WTC11 (cell line): ENCODE results near the gene TUBB4B. TPM values are rescaled to one million over a fixed set of nuclear protein-coding genes. Genes with fewer than 3 reads are reported as not detected.

Experiments
- ATAC-seq: fragments of 200-7000 bp; cut with Tn5 transposase; 2 replicates; pipeline ENCODE4 v1.10.0; 2021; ENCODE audit warnings: mild to moderate bottlenecking, moderate library complexity
- CTCF ChIA-PET: fragments of 300-600 bp; sonication (Branson Sonifier 250); formaldehyde crosslinking; loops from one replicate; lab custom pipeline; 2021; ENCODE audit warnings: antibody characterized with exemption; lab: Charles Lee
- POLR2A ChIA-PET: fragments of 350-600 bp; sonication (Branson Sonifier 250); formaldehyde crosslinking; loops from one replicate; lab custom pipeline; 2021; ENCODE audit warnings: antibody characterized with exemption; lab: Charles Lee
- DNase-seq: peaks from one replicate; pipeline ENCODE4 v3.0.0; 2021; ENCODE audit warnings: low spot score
- H3K27ac Mint-ChIP-seq: 2 replicates; pipeline ENCODE4 v1.8.0; 2021; ENCODE audit warnings: mixed read lengths
- H3K27me3 Mint-ChIP-seq: 2 replicates; pipeline ENCODE4 v1.8.0; 2021; ENCODE audit warnings: low read depth, mild to moderate bottlenecking, moderate library complexity, mixed read lengths
- H3K36me3 Mint-ChIP-seq: 2 replicates; pipeline ENCODE4 v1.8.0; 2021; ENCODE audit warnings: mixed read lengths
- H3K4me1 Mint-ChIP-seq: 2 replicates; pipeline ENCODE4 v1.8.0; 2022; ENCODE audit warnings: mixed read lengths
- H3K4me3 Mint-ChIP-seq: 2 replicates; pipeline ENCODE4 v1.8.0; 2021; ENCODE audit warnings: mild to moderate bottlenecking, moderate library complexity, mixed read lengths
- H3K9me3 Mint-ChIP-seq: 2 replicates; pipeline ENCODE4 v1.8.0; 2021; ENCODE audit warnings: mixed read lengths
- CREM ChIP-seq: sonication (generic); formaldehyde crosslinking; IDR thresholded peaks from 2 replicates; pipeline ENCODE4 v1.8.1; 2022; ENCODE audit warnings: mild to moderate bottlenecking, missing genetic modification reagents, moderate library complexity
- NR1H2 ChIP-seq: sonication (generic); formaldehyde crosslinking; IDR thresholded peaks from 2 replicates; pipeline ENCODE4 v1.9.0; 2021; ENCODE audit warnings: mild to moderate bottlenecking, moderate library complexity, missing genetic modification reagents
- SMAD4 ChIP-seq: sonication (generic); formaldehyde crosslinking; IDR thresholded peaks from 2 replicates; pipeline ENCODE4 v1.8.0; 2022; ENCODE audit warnings: mild to moderate bottlenecking, missing genetic modification reagents
- ZNF121 ChIP-seq: sonication (generic); formaldehyde crosslinking; IDR thresholded peaks from 2 replicates; pipeline ENCODE4 v1.8.0; 2023; ENCODE audit warnings: missing genetic modification reagents
- total RNA-seq: library from RNA; stranded (reverse); gene quantifications from 3 replicates; pipeline ENCODE4 v1.2.3, GENCODE V29; 2021
- TF ChIP-seq, protein P1 (sequence below): sonication (generic); formaldehyde crosslinking; IDR thresholded peaks from 2 replicates; pipeline ENCODE4 v1.8.1; 2023; ENCODE audit warnings: mild to moderate bottlenecking, missing genetic modification reagents, borderline replicate concordance
- TF ChIP-seq, protein P2 (sequence below): sonication (generic); formaldehyde crosslinking; IDR thresholded peaks from 2 replicates; pipeline ENCODE4 v1.8.0; 2022; ENCODE audit warnings: mild to moderate bottlenecking, missing genetic modification reagents
- TF ChIP-seq, protein P3 (sequence below): sonication (generic); formaldehyde crosslinking; conservative IDR thresholded peaks from 2 replicates; pipeline ENCODE4 v1.8.1; 2023; ENCODE audit warnings: mild to moderate bottlenecking, low read depth, missing genetic modification reagents, moderate library complexity
- TF ChIP-seq, protein P4 (sequence below): sonication (generic); formaldehyde crosslinking; IDR thresholded peaks from 2 replicates; pipeline ENCODE4 v1.8.0; 2022; ENCODE audit warnings: mild to moderate bottlenecking, missing genetic modification reagents
- TF ChIP-seq, protein P5 (sequence below): sonication (generic); formaldehyde crosslinking; IDR thresholded peaks from 2 replicates; pipeline ENCODE4 v1.8.0; 2022; ENCODE audit warnings: mild to moderate bottlenecking, missing genetic modification reagents
- TF ChIP-seq, protein P6 (sequence below): sonication (generic); formaldehyde crosslinking; IDR thresholded peaks from 2 replicates; pipeline ENCODE4 v1.8.1; 2023; ENCODE audit warnings: mild to moderate bottlenecking, missing genetic modification reagents

TUBB4B gene
- total RNA-seq, 1 experiment from 2014 or later = 375 TPM

DNA sequence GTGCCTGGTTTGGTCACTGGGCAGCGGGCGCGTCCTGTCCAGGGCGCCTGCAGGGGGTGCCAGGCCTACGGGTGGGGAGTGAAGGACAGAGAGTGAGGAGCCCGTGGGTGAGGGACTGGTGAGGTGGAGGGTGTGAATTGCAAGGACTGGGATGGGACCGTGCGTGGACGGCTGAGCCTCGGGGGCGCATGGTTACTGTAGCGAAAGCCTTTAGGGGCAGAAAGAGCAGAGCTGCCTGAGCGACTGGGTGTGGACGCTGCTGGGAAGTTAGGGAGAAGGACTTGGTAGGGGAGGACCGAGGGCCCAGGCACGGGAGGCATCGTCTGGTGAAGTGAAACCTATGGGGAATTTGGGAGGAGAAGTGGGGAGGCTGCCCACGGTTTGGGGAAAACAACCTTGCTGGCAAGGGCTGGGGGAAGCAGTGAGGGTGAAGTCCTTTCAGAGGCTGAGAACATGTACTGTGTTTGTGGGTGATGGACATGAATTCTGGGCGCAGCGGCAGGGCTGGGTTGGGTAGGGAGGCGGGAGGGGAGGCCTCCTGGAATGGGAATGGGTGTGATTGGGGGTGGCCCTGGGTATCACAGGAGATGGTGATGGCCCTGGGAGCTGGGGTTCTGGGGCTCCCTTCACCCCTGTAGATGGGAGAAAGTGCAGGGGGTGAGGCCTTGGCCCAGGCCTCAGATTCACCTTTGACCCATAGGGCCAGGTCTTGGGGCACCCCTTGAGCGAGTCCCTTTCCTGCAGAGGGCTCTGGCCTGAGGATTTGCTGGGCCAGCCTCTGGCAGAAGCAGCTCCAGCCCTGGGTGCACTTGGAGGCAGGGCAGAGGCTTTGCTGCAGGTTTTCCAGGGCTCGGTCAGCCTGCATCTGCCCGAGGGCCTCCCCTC is 34.7 kb downstream of the TUBB4B start:
- ChIA-PET CTCF (interaction anchor here (0.7 to 2.7 kb wide), 9 partner anchors 11 to 147 kb away, joined by 3 to 30 read pairs (median 7); partner anchors contain the start of genes EXD3, NOXA1 and TUBB4B), POLR2A (interaction anchor here (2.0 kb wide), 1 partner anchor 35 kb away, joined by 12 read pairs; the partner anchor contains the start of gene TUBB4B)
- Mint-ChIP-seq H3K4me3 (no peak overlapping the region), H3K9me3 (no peaks in the 10 kb centered on the region), H3K27me3 (no peaks in the 10 kb centered on the region), H3K36me3 (peaks cover 3% of the 10 kb centered on the region; the same call in 1 of the 2 replicates), H3K27ac (peak overlapping the region; percentile 85), H3K4me1 (peaks cover 25% of the 10 kb centered on the region)
- no peak for DNase-seq
- TF ChIP-seq, protein P1, sequence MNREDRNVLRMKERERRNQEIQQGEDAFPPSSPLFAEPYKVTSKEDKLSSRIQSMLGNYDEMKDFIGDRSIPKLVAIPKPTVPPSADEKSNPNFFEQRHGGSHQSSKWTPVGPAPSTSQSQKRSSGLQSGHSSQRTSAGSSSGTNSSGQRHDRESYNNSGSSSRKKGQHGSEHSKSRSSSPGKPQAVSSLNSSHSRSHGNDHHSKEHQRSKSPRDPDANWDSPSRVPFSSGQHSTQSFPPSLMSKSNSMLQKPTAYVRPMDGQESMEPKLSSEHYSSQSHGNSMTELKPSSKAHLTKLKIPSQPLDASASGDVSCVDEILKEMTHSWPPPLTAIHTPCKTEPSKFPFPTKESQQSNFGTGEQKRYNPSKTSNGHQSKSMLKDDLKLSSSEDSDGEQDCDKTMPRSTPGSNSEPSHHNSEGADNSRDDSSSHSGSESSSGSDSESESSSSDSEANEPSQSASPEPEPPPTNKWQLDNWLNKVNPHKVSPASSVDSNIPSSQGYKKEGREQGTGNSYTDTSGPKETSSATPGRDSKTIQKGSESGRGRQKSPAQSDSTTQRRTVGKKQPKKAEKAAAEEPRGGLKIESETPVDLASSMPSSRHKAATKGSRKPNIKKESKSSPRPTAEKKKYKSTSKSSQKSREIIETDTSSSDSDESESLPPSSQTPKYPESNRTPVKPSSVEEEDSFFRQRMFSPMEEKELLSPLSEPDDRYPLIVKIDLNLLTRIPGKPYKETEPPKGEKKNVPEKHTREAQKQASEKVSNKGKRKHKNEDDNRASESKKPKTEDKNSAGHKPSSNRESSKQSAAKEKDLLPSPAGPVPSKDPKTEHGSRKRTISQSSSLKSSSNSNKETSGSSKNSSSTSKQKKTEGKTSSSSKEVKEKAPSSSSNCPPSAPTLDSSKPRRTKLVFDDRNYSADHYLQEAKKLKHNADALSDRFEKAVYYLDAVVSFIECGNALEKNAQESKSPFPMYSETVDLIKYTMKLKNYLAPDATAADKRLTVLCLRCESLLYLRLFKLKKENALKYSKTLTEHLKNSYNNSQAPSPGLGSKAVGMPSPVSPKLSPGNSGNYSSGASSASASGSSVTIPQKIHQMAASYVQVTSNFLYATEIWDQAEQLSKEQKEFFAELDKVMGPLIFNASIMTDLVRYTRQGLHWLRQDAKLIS (CRISPR knock-in tag) = no peak
- TF ChIP-seq CREM (CRISPR knock-in tag) = no peak
- TF ChIP-seq SMAD4 (CRISPR knock-in tag) = no peak
- TF ChIP-seq, protein P2, sequence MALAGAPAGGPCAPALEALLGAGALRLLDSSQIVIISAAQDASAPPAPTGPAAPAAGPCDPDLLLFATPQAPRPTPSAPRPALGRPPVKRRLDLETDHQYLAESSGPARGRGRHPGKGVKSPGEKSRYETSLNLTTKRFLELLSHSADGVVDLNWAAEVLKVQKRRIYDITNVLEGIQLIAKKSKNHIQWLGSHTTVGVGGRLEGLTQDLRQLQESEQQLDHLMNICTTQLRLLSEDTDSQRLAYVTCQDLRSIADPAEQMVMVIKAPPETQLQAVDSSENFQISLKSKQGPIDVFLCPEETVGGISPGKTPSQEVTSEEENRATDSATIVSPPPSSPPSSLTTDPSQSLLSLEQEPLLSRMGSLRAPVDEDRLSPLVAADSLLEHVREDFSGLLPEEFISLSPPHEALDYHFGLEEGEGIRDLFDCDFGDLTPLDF (CRISPR knock-in tag) = no peak
- TF ChIP-seq, protein P3, sequence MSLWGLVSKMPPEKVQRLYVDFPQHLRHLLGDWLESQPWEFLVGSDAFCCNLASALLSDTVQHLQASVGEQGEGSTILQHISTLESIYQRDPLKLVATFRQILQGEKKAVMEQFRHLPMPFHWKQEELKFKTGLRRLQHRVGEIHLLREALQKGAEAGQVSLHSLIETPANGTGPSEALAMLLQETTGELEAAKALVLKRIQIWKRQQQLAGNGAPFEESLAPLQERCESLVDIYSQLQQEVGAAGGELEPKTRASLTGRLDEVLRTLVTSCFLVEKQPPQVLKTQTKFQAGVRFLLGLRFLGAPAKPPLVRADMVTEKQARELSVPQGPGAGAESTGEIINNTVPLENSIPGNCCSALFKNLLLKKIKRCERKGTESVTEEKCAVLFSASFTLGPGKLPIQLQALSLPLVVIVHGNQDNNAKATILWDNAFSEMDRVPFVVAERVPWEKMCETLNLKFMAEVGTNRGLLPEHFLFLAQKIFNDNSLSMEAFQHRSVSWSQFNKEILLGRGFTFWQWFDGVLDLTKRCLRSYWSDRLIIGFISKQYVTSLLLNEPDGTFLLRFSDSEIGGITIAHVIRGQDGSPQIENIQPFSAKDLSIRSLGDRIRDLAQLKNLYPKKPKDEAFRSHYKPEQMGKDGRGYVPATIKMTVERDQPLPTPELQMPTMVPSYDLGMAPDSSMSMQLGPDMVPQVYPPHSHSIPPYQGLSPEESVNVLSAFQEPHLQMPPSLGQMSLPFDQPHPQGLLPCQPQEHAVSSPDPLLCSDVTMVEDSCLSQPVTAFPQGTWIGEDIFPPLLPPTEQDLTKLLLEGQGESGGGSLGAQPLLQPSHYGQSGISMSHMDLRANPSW (CRISPR knock-in tag) = no peak
- no peak for TF ChIP-seq NR1H2
- TF ChIP-seq, protein P4, sequence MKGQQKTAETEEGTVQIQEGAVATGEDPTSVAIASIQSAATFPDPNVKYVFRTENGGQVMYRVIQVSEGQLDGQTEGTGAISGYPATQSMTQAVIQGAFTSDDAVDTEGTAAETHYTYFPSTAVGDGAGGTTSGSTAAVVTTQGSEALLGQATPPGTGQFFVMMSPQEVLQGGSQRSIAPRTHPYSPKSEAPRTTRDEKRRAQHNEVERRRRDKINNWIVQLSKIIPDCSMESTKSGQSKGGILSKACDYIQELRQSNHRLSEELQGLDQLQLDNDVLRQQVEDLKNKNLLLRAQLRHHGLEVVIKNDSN (CRISPR knock-in tag) = no peak
- ATAC-seq = no peak

DNA sequence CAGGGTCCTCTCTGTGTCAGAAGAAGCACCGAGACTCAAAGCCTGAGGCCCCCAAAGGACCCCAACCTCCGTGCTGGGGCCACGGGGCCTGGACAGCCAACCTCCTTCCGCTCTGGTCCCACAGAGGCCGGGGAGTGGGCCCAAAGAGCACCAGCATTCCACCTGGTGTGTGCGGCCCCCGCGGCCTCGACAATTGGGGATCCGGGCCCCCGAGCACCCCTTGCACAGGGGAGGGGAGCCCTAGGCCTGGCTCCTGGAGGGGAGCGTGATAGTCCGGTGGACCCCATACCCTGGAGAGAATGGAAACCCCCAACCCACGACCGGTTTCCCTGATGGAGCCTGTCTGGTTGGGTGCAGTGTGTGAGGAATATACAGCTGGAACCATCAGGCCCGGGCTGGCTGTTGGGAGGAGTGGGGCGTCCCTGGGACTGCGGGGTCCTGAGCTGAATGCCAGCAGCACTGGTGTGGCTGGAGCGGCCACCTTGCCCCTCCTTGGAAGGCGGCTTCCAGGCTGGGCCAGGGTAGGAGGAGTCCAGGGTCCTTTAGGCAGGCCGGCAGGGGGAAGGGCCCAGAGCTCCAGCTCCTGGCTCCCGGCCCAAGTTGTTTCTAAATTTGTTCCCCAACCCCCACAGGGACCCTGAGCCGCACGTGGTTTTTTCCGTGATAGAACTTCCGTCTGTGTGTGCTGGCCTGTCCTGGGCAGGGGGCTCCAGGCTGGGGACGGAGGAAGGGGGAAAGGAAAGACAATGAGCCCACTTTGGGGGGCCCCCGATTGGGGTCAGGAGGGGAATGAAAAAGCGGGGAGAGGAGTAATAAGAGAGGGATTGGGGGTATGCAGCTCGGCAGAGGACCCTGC is 35.6 kb downstream of the TUBB4B start:
- H3K4me1 Mint-ChIP-seq = peaks cover 25% of the 10 kb centered on the region
- H3K9me3 Mint-ChIP-seq = no peaks in the 10 kb centered on the region
- H3K36me3 Mint-ChIP-seq = no peaks in the 10 kb centered on the region
- DNase-seq (peak; percentile 62), ATAC-seq (peak; percentile 32)
- peak overlapping the region; percentile 59 for H3K4me3 Mint-ChIP-seq
- peak overlapping the region; percentile 90 for H3K27ac Mint-ChIP-seq
- peaks cover under 1% of the 10 kb centered on the region; the same call in 1 of the 2 replicates for H3K27me3 Mint-ChIP-seq
- CTCF ChIA-PET = interaction anchor here (0.6 to 2.7 kb wide), 22 partner anchors 10 to 258 kb away, joined by 3 to 30 read pairs (median 5); partner anchors contain the start of genes ENTPD8, EXD3, NELFB and NOXA1
- no peak for TF ChIP-seq ZNF121
- TF ChIP-seq, protein P5, sequence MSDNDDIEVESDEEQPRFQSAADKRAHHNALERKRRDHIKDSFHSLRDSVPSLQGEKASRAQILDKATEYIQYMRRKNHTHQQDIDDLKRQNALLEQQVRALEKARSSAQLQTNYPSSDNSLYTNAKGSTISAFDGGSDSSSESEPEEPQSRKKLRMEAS (CRISPR knock-in tag) = peak; percentile 47
- TF ChIP-seq, protein P6, sequence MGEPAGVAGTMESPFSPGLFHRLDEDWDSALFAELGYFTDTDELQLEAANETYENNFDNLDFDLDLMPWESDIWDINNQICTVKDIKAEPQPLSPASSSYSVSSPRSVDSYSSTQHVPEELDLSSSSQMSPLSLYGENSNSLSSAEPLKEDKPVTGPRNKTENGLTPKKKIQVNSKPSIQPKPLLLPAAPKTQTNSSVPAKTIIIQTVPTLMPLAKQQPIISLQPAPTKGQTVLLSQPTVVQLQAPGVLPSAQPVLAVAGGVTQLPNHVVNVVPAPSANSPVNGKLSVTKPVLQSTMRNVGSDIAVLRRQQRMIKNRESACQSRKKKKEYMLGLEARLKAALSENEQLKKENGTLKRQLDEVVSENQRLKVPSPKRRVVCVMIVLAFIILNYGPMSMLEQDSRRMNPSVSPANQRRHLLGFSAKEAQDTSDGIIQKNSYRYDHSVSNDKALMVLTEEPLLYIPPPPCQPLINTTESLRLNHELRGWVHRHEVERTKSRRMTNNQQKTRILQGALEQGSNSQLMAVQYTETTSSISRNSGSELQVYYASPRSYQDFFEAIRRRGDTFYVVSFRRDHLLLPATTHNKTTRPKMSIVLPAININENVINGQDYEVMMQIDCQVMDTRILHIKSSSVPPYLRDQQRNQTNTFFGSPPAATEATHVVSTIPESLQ = no peak
- POLR2A ChIA-PET = interaction anchor here (0.7 to 2.0 kb wide), 5 partner anchors 27 to 39 kb away, joined by 3 to 12 read pairs (median 4); partner anchors contain the start of gene TUBB4B
